ENCODE results near the gene UBA52.

The UBA52 gene

GRCh38 chr19:18608805-18609716, 37.4 kb downstream of the UBA52 start:
- DNase-seq (ENCODE audit: low read depth), result no peak

- no peak for DNase-seq (ENCODE audit: low read depth)
These were observed 38.0 kb downstream of the UBA52 start for GRCh38 chr19:18609717-18610051.

GRCh38 chr19:18610245-18610555, 38.5 kb downstream of the UBA52 start:
- no peak for DNase-seq (ENCODE audit: low read depth)

GRCh38 chr19:18610556-18611326, 39.1 kb downstream of the UBA52 start:
- DNase-seq (ENCODE audit: low read depth), result no peak

GRCh38 chr19:18611327-18612050, 39.8 kb downstream of the UBA52 start:
- no peak for DNase-seq (ENCODE audit: low read depth)

GRCh38 chr19:18612051-18612771, 40.6 kb downstream of the UBA52 start:
- no peak for DNase-seq (ENCODE audit: low read depth)

- DNase-seq (ENCODE audit: low read depth), result no peak
These were observed 41.3 kb downstream of the UBA52 start, which contains the start of gene TMEM59L for GRCh38 chr19:18612772-18613588. Gene TMEM59L (plus strand): TSS chr19:18612870. CDS start chr19:18612959, 89 bp downstream.

- no peak for DNase-seq (ENCODE audit: low read depth)
These were observed 42.1 kb downstream of the UBA52 start for GRCh38 chr19:18613589-18614234.

- no peak for DNase-seq (ENCODE audit: low read depth)
These were observed 44.4 kb downstream of the UBA52 start for GRCh38 chr19:18616023-18616422.

- DNase-seq (ENCODE audit: low read depth), result no peak
These were observed 45.9 kb downstream of the UBA52 start for GRCh38 chr19:18617562-18617961.

- no peak for DNase-seq (ENCODE audit: low read depth)
These were observed 46.6 kb downstream of the UBA52 start for GRCh38 chr19:18618236-18618635.

GRCh38 chr19:18620311-18620710, 48.7 kb downstream of the UBA52 start:
- DNase-seq (ENCODE audit: low read depth), result no peak

GRCh38 chr19:18620902-18621301, 49.2 kb downstream of the UBA52 start:
- no peak for DNase-seq (ENCODE audit: low read depth)

GRCh38 chr19:18626906-18627305, 55.2 kb downstream of the UBA52 start:
- no peak for DNase-seq (ENCODE audit: low read depth)

Measured in activated T-cell treated with anti-CD3 and anti-CD28 coated beads for 48 hours (primary cell).